Measurements from ENCODE around the gene MBLAC1. TPM values are rescaled to one million over a fixed set of nuclear protein-coding genes. Genes with fewer than 3 reads are reported as not detected.
"Not testable (repeated sequence)": the region's sequence is repeated elsewhere in the genome, so short reads cannot be mapped to it uniquely, and the experiment has no call there.

Gene MBLAC1
- polyA plus RNA-seq, 12 donors = 0.37 to 1.8 (median 0.76) TPM; not detected in 2

DNA sequence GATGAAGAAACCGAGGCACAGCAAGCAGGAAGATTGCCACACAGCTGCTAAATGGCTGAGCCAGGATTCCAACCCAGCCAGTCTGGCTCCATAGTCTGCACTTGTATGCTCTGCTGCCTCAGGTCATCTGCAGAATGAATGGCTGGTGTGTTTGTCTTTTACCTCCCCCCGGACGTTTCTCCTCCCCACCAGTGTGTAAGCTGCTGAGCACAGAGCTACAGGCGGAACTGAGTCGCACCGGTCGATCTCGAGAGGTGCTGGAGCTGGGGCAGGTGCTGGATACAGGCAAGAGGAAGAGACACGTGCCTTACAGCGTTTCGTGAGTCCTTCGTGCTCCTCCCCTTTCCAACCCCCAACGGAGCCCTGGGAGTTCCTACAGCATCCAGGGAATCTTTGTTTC, 4.7 kb upstream of the MBLAC1 start:
- DNase-seq = no peak

DNA sequence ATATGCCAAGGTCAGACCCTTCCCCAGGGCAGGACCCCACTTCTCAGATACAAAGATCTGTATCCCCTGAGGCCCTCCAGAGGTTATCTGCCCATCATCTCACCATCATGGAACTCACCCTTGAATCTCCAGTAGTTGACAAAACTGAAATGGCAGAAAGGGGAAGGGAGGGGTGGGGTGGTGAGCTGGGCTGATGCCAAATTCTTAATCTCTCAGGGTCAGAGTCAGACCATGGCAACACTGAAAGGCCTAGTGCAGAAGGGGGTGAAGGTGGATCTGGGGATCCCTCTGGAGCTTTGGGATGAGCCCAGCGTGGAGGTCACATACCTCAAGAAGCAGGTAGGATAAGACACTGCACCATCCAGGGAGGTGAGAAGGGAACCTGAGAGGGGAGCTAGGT, 4.2 kb upstream of the MBLAC1 start:
- no peak for DNase-seq

DNA sequence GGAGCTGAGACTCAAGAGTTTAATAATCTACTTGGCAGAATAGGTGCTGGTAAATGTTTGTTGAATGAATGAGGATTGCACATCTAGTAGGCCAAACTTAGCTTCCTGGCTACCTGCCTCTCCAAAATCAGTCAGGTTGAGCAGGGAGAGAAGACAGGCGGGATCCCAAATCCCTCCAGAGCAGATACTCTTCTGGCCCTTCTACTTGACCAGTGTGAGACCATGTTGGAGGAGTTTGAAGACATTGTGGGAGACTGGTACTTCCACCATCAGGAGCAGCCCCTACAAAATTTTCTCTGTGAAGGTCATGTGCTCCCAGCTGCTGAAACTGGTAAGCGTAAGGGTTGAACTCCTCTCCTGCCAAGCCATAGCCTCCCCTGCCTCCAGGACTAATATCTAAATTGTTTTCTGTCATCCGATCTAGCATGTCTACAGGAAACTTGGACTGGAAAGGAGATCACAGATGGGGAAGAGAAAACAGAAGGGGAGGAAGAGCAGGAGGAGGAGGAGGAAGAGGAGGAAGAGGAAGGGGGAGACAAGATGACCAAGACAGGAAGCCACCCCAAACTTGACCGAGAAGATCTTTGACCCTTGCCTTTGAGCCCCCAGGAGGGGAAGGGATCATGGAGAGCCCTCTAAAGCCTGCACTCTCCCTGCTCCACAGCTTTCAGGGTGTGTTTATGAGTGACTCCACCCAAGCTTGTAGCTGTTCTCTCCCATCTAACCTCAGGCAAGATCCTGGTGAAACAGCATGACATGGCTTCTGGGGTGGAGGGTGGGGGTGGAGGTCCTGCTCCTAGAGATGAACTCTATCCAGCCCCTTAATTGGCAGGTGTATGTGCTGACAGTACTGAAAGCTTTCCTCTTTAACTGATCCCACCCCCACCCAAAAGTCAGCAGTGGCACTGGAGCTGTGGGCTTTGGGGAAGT, 2.2 kb upstream of the MBLAC1 start:
- DNase-seq = no peak

DNA sequence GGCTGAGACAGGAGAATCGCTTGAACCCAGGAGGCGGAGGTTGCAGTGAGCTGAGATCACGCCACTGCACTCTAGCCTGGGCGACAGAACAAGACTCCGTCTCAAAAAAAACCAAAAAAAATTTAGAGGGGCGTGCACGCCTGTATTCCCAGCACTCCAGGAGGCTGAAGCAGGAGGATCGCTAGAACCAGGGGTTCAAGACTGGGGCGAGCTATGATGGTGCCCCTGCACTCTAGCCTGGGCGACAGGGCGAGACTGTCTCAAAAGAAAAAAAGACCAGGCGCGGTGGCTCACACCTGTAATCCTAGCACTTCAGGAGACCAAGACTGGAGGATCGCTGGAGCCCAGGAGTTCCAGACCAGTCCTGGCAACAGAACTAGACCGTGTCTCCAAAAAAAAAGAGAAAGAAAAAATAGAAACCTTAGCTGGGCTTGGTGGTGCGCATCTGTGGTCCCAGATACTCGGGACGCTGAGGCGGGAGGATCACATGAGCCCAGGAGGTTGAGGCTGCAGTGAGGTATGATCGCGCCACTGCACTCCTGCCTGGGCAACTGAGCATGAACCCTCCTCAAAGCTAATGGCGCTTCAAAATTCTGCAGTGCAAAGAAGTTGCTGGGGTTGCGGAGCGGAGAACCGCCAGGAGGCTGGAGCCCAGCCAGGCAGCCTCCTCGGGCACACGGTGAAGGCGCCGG, 382 bp upstream of the MBLAC1 start:
- DNase-seq = no peak

DNA sequence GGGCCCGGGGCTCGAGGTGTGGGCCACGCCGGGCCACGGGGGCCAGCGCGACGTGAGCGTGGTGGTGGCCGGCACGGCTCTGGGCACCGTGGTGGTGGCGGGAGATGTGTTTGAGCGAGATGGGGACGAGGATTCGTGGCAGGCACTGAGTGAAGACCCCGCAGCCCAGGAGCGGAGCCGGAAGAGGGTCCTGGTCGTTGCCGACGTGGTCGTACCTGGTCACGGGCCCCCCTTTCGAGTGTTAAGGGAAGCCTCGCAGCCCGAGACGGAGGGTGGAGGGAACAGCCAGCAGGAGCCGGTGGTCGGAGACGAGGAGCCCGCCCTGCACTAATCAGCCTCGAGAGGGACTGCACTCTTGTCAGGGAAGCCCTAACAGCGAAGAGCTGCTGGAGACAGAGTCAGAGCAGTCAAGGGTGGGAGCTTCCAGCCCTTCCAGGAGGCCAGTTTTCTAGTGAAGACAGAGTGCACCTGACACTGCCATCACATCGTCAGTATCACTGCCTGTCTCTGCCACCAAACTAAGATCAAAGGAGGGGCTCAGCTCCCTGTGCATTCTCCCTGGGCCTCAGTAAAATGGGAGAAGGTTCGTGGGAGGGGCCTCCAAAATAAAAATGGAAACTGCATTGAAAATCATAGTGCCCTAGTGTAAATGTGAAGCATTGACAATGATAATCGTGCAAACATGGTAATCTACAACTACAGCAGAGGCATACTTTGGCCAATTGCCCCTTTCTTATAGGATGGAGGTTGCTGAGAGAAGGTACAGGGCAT, 1.3 kb downstream of the MBLAC1 start:
- DNase-seq = no peak

DNA sequence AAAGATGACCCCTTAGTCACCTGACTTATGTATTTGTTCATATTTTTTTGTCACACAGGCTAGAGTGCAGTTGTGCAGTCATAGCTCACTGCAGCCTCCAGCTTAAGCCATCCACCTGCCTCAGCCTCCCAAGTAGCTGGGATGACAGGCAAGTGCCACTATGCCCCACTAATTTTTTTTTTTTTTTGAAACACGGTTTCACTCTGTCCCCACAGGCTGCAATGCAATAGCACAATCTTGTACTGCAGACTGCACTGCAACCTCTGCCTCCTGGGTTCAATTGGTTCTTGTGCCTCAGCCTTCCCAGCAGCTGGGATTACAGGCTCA, 1.8 kb downstream of the MBLAC1 start:
- no peak for DNase-seq

DNA sequence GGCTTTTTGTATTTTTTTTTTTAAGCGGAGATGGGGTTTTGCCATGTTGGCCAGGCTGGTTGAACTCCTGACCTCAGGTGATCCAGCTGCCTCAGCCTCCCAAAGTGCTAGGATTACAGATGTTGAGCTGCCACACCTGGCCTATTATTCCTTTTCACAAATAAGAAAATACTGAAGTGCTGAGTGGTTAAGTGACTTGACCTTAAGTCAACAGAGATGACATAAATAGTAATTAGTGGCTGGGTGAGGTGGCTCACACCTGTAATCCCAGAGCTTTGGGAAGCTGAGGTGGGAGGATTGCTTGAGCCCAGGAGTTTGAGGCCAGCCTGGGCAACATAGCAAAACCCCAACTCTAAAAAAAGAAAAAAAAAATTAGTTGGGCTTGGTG, 3.4 kb downstream of the MBLAC1 start:
- DNase-seq = not testable (repeated sequence)

DNA sequence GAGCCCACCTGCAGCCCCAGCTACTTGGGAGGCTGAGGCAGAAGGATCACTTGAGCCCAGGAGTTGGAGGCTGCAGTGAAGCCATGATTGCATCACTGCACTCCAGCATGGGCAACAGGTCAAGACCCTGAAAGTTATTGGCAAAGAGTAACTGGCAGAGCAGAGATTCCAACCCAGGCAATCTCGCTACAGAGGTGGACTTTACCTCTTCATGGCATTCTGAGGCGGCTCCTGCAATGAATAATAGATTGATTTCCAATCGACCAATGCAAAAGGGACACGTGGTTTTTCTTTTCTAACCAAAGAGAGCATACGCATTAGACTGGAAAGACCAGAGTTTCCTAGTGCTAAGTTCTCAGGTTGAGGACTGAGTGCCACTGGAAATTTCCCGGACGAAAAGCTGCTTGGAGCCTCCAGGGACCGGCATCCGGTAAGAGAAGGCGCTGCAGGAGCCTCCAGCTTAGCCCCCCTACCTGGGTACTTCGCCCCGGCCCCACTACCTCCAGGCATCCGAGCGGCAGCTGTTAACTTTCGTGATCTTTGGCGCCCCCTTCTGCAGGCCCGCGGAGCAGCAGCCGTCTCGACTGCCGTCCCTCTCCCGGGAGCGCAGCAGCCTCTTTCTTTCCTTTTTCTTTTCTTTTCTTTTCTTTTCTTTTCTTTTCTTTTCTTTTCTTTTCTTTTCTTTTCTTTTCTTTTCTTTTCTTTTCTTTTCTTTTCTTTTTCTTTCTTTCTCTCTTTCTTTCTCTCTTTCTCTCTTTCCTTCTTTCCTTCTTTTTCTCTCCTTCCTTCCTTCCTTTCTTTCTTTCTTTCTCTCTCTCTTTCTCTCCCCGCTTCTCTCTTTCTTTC, 4.1 kb downstream of the MBLAC1 start:
- DNase-seq = peak; percentile 75

DNA sequence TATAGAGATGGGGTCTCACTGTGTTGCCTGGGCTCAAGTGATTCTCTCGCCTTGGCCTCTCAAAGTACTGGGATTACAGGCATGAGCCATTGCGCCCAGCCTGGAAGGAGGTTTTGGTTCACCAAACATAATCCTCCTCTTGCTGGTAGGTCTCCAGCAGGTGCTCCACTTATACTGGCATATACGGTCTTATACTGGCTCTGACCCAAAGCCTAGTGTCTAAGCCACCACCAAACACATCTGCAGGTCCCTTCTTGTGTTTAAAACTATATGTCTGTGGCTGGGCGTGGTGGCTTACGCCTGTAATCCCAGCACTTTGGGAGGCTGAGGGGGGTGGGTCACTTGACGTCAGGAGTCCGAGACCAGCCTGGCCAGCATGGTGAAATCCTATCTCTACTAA, 5.4 kb downstream of the MBLAC1 start:
- DNase-seq = no peak

DNA sequence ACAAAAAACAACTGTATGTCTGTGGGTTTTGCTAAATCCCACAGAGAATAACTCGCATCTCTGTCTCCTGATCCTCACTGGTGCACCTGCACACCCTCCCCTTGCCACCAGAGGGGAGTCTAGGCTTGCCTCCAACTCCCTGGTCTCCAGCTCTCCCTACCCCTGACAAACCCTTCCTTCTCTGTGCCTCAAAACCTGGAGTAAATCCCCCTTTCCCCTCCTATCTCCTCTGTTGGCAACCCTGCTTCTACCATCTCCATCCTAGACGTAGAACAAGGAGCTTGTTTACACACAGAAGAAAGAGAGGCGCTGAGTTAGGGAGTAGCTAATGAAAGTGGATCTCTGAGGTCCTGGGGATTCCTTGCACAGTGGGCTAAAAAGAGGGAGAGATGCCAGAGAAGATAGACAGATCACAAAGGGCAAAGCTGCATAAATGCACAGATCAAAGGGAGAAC, 6.0 kb downstream of the MBLAC1 start:
- peak; percentile 55 for DNase-seq

DNA sequence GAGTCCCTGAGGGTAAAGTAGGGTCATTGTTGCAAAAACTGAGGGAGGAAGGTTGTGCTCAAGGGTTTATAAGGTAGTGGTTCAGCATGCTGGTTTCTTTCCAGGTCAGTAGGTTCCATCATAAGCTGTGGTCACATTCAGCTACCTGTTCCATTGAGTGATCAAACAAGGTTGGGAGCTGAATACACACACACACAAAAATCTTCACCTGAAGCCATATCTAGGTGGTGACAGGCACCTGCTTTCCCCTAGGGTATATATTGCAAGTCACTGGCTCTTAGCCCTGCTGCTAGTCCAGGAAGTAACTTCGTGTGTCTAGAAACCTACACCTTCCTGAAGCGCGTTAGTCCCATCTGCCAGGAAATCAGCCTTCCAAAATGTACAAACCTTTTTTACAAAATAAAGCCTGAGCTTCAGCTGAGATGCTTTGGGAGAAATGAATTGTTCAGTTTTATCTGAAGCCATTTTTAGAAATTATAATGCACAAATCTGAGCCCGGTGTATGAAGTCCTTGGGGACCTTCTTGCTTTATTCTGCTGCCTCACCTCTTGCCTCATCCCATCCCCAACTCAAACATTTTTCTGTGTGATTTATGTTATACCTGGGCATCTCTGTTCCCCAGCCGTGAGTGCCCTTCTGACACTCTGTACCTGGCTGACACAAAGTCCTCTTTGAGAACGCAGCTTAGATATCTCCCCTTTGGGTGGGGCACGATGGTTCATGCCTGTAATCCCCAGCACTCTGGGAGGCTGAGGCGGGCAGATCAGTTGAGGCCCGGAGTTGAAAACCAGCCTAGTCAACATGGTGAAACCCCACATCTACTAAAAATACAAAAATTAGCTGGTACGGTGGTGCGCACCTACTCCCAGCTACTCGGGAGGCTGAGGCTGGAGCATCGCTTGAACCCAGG, 11.3 kb downstream of the MBLAC1 start:
- no peak for DNase-seq

DNA sequence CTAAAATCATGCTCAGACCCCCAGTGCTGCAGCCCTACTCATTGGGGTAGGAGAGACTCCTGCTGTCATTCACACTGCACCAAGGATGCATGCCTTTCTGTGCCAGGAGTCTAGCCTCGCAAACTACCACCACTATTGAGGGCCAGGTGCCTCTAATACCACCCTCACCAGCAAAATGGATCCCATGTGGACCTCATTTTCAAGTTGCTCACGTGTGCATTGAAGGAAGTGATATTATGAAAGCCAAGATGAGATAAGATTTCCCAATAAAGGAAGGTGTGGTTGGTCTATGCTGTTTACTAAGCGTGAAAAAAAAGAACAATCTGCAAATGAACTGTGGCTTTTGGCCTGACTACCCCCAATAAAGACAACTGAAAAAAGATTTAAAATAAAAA, 14.8 kb downstream of the MBLAC1 start:
- DNase-seq = no peak

DNA sequence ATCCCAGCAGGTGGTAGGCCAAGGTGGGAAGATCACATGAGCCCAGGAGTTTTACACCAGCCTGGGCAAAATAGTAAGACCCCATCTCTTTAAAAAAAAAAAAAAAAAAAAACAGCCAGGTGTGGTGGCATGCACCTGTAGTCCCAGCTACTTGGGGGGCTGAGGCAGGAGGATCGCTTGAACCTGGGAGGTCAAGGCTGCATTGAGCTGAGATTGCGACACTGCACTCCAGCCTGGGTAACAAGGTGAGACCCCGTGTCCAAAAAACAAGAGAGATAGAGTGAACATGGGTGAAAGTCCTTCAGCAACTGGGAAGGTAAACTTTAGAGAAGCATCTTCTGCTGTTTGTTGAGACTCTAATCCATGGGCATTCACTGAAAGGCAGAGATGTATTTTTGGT, 15.7 kb downstream of the MBLAC1 start:
- no peak for DNase-seq

DNA sequence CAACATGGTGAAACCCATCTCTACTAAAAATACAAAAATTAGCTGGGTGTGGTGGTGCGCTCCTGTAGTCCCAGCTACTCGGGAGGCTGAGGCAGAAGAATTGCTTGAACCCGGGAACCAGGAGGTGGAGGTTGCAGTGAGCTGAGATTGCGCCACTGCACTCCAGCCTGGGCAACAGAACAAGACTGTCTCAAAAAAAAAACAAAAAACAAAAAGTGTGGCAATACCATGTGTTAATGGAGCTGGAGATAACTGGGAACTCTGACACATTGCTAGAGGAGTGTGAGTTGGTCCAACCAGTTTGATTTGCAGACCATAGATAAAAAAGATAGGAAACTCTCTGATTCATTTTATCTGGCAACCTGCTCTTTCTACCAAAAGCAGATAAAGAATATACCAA, 19.6 kb downstream of the MBLAC1 start:
- DNase-seq = not testable (repeated sequence)

DNA sequence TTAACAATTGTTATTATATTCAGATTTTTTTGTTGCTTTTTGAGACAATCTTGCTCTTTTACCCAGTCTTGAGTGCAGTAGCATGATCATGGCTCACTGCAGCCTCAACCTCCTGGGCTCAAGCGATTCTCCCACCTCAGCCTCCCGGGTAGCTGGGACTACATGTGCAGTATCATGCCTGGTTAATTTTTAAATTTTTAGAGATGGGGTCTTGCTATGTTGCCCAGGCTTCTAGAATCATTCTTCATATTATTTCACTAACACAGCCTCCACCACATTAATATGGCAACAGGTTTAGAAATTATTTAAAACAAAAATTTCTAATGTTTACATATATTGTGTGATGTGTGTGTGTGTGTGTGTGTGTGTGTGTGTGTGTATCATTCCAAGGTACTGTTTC, 20.5 kb downstream of the MBLAC1 start:
- DNase-seq = no peak

DNA sequence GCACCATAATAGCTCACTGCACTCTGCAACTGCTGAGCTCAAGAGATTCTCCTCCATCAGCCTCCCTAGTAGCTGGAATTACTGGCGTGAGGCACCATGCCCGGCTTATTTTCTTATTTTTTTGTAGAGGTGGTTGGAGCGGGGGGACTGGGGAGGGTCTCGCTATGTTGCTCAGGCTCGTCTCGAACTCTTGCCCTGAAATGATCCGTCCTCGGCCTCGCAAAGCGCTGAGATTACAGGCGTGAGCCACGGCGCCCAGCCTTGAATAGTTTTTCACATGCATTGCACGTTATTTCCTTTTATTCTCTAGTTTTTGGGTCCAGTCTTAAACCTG, 21.4 kb downstream of the MBLAC1 start:
- no peak for DNase-seq

DNA sequence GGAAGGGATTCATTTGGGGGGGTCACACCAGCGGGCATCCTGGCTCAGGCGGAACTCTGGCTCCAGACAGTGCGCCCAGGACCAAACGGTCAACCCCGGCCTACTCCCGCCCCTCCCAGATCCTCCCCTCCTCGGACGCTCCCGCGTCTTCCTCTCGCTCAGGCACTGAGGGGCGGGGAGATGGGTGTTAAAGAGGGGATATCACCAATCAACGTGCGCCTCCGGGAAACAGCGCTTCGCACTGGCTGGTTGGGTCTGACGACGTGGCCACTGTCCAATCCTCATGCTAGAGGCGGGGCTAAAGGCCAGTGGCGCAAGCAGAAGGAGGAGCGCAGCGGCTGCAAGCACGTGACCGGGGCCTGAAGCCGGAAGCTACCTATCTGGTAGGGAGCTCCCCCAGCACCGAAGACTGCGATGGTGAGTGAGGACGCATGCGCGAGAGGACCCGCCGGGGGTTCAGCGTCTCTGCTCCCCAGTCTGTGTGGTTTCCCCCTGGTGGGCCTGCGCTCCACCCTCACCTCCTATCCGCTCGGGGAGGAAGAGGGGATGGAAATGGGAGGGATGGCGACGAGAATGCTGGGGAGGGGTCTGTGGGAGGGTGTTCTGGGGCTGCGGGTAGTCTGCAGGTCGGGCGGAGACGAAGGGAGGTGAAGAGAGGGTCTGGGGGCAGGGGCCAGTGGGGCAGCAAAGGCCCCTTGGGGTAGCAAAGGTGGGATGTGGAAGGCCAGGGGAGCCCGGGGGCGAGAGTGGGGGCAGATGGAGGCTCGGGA, 22.0 kb downstream of the MBLAC1 start, which contains the start of gene LAMTOR4:
TSS of gene LAMTOR4 (plus strand) at position 360 of the 770 bp plus-strand sequence. CDS start at position 415, 55 bp downstream.
- DNase-seq = peak; percentile 100

DNA sequence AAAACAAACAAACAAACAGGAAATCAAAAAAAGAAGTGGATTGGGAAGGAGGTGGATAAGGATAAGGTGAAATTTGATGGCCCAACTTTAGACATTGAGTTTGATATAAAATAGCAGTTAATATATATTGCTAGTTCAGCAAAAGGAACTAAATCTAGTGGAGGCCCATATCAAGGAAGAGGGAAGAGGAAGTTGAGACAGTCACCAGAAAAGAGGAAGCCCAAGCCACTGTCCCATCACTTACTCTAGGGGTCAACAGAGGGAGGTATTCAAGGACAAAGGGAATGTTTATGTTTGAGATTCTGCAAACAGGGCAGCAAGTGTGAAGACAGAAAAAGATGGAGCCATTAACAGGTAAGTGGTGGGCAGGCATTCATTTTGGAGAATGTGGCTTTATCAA, 25.6 kb downstream of the MBLAC1 start:
- DNase-seq = no peak

DNA sequence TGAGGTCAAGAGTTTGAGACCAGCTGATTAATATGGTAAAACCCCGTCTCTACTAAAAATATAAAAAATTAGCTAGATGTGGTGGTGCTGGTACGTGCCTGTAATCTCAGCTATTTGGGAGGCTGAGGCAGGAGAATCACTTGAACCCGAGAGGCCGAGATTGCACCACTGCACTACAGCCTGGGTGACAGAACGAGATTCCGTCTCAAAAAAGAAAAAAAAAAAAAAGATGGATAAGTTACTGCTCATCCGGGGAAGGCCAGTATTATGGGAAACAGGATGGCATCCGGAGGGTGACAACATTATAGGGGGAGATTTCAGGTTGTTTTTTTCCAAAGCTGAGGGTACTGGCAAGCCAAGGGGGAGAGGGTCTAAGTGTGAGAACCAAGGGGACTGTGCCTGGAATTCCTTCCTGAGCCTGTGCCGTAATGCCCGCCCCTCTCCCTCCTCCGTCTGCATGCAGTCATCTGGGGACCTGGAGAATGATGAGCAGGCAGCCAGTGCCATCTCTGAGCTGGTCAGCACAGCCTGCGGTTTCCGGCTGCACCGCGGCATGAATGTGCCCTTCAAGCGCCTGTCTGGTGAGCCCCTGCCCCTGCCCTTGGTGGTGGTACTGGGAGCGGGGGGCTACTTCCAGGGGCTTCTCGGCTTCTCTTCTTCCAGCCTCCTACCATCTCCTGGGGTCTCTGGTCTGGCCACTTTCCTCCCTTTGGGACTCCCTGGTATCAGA, 26.3 kb downstream of the MBLAC1 start:
- DNase-seq = no peak

Measured in muscle of arm (tissue), 12 donors.